NCI-H446 (cell line): ENCODE measurements around the gene ARHGEF18.
A peak's percentile ranks its signal among the peaks of the same experiment; 100 is the strongest.

ENCODE experiments used
- DNase-seq, 2 experiments: peaks; one replicate each; lab custom pipeline; 2025; lab: John Stamatoyannopoulos, UW

ARHGEF18 gene

DNA sequence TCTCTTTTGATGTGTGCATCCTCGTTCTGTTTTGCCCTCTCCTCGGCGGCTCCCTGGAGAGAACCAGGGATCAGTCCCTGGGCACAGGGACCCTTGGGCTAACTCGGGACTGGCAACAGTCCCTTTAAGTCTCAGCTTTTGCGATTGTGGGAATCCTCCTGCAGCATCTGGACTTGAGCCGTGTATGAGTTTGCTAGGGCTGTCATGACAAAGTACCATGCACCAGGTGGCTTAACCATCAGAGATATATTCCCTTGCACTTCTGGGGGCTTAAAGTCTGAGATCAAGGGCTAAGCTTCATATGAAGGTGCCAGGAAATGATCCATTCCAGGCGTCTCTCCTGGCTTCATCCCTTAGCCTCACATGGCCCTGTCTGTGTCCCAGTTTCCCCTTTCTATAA is 34.5 kb downstream of the ARHGEF18 start:
- no peak for DNase-seq

- no peak for DNase-seq
Observed at GRCh38 chr19:7385062-7385461, 36.3 kb downstream of the ARHGEF18 start.

DNA sequence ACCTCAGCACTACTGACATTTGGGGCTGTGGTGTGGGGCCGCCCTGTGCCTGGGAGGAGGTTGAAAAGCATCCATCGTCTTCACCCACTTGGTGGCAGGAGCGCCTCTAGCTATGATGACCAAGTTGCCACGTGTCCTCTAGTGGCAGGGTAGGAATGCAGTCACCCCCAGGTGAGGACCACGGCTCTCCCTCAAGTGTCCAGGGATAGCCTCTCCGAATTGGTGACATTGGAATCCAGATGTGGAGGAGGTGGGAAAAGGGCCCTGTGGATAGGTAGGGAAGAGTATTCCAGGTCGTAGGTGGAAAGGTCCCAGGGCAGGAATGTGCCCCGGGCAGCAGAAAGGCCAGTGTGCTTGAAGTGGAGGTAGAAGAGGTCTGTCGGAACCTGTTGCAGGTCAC is 37.6 kb downstream of the ARHGEF18 start:
- no peak for DNase-seq

GRCh38 chr19:7386769-7387168 is 38.0 kb downstream of the ARHGEF18 start:
- DNase-seq = no peak

- DNase-seq = no peak
Observed at GRCh38 chr19:7391218-7391670, 42.5 kb downstream of the ARHGEF18 start.

GRCh38 chr19:7393459-7393858 is 44.7 kb downstream of the ARHGEF18 start:
- DNase-seq = no peak

- no peak for DNase-seq
Observed at GRCh38 chr19:7393939-7394730, 45.4 kb downstream of the ARHGEF18 start.

DNA sequence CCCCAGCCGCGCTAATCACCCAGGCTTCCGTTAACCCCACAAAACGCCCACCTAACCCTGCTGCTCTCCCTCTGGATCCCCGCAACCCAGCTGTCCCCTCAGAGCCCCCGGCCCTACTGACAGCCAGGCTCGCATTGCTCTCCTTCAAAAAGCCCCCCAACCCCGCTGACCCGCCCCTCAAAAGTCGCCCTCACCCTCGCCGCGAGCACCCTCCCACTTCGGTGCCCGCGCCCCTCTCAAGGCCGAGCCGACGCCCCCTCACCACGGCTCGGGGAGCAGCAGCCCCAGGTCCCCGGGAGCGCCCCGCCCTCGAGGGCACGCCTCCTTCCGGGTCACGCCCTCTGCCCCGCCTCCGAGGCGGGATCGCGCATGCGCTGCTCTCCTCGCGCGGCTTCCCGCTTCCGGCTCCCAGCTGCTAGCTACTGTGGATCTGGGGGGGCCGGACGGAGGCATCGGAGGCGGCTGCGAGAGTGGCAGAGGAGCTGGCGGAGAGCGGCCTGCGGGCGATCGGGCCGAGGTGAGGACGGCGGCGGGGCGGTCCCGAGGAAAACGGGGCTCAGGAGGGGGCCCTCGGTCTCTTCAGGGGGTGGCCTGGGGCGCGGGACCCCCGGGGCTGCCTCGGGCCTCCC is 46.1 kb downstream of the ARHGEF18 start:
- DNase-seq = peak; percentile 69 to 94

GRCh38 chr19:7395360-7396066 is 46.8 kb downstream of the ARHGEF18 start:
- DNase-seq = no peak

DNA sequence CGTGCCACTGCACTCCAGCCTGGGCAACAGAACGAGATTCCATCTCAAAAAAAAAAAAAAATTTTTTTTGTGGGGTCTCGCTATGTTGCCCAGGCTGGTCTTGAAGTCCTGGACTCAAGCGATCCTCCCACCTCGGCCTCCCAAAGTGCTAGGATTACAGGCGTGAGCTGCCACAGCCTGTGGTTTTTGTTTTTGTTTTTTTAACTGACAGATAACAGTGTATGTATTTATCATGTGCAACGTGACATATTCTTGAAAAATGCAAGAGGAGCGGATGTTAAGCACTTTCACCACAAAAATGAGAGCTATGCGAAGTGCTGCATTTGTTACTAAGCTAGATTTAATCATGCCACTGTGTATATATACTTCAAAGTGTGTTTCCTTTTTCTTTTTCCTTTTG is 49.0 kb downstream of the ARHGEF18 start:
- no peak for DNase-seq
